Cerebellar nuclear complex (tissue), 1 donor: ENCODE data around the gene PGF.
"Not testable (repeated sequence)": the region's sequence is repeated elsewhere in the genome, so short reads cannot be mapped to it uniquely, and the experiment has no call there.

Experiments used
- DNase-seq, 2 experiments: peaks; one replicate each; lab custom pipeline; 2025; lab: John Stamatoyannopoulos, UW

Gene PGF

GRCh38 chr14:74941676-74942097, 13.7 kb downstream of the PGF start:
- DNase-seq: no peak

DNA sequence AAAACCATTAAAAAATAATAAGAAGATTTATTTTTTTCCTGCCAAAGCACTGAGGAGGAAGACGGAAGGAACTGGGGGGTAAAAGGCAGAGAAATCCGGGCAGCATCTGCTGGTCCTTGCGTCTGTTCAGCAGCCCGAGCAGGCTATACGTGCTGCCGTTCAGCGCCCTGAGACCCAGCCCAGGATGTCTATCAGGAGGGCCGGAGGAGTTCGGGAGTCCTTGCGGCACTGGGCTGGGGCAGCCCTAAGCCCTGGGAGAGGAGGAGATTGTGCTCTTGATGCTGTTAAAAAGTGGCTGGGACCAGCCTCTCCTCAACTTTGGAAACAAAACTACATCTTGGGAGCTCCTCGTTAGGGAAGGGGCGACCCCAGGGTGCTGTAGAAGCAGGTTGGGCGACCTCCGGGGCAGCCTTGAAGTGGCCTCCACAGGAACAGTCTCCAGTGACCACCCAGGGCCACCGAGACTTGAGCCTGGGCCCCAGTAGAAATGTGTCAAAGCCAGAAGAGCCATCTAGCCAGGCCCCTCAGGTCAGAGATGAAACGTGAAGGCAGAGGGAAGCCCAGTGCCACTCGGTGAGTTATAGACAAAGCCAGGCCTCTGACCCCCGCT, 14.3 kb downstream of the PGF start:
- DNase-seq: no peak

- DNase-seq: no peak
These were observed 16.6 kb downstream of the PGF start for GRCh38 chr14:74938531-74939495.

- DNase-seq: no peak
These were observed 18.2 kb downstream of the PGF start for GRCh38 chr14:74937171-74937570.

GRCh38 chr14:74936731-74937130, 18.7 kb downstream of the PGF start:
- DNase-seq: no peak

DNA sequence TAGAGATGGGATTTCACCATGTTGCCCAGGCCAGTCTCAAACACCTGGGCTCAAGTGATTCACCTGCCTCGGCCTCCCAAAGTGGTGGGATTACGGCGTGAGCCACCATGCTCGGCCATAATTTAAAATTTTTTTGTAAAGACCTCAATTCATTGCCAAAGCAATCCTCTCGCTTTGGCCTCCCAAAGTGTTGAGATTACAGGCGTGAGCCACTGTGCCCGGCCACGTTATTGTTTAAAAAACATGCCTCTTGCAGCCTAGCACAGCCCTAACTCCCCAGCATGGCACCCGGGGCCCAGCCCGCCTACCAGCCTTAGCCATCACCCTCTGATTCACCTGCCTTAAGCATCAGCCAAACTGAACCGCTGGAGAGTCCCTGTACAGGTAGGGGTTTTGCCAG, 19.2 kb downstream of the PGF start:
- DNase-seq: no peak

GRCh38 chr14:74935360-74935680, 20.1 kb downstream of the PGF start:
- DNase-seq: no peak

DNA sequence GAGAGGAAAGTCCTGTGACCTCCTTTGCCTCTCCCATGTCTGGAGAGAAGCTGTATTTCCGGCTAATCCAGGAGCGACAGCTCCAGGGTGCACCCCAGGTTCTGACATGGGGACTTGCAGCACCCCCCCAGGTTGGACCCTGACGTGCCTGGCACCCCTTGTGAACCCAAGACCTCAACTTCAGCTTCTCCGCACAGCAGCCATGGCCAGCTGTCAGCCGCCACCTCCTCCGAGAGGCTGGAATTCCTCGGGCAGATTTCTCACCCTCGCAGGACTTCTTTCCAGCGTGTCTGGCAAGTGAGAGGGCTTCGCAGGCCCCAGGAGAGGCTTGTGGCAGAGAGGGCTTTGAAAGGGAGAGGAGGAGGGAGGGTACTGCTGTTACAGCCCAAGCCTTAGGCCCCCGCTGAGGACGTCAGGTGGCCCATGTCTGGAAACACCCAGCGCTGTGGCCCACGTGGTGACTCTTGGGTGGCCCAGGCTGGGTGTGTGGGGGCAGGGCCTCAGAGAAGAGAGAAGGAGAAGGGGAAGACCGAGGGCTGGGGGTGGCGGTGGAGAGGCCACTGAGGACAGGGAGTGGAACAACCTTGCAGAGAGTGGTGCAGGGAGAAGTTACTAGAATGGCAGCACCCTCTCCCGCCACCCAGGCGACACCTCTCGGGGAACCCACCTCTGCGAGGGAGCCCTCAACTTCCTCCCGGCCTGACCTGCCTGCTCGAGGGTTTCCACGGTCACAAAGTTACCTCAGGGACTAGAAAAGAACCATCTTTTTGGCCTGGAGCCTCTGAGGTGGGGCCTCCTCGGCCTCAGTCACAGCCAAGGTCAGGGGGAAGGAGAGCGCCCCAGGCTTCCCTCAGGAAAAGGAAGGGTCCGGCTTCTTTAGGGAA, 20.7 kb downstream of the PGF start:
- no peak for DNase-seq

- no peak for DNase-seq
These were observed 21.4 kb downstream of the PGF start for GRCh38 chr14:74934041-74934440.

GRCh38 chr14:74932936-74933335, 22.5 kb downstream of the PGF start:
- not testable (repeated sequence) for DNase-seq

- no peak for DNase-seq
These were observed 22.9 kb downstream of the PGF start for GRCh38 chr14:74932401-74932901.

- not testable (repeated sequence) for DNase-seq
These were observed 23.7 kb downstream of the PGF start for GRCh38 chr14:74931744-74932143.

DNA sequence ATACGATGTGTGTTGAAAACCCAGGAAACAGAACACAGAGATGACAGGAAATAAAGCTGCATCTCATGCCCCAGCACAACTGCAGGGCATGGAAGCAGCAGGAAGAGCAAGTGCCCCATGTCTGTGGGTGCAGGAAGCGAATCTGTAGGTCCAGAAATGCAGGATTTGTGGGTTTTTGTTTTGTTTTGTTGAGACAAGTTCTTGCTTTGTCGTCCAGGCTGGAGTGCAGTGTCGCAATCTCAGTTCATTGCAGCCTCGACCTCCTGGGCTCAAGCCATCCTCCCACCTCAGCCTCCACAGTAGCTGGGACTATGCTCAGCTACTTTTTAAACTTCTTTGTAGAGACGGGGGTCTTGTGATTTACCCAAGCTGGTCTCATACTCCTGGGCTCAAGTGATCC, 26.2 kb downstream of the PGF start:
- no peak for DNase-seq

- DNase-seq: no peak
These were observed 28.2 kb downstream of the PGF start for GRCh38 chr14:74927225-74927624.

- DNase-seq: no peak
These were observed 31.3 kb downstream of the PGF start for GRCh38 chr14:74924061-74924460.

- peak; percentile 51 to 67 for DNase-seq
These were observed 32.5 kb downstream of the PGF start, which contains the start of gene RPS6KL1 for GRCh38 chr14:74922752-74923401. TSS of gene RPS6KL1 (minus strand) at chr14:74923260. CDS start at chr14:74921541, 1,719 bp downstream.

DNA sequence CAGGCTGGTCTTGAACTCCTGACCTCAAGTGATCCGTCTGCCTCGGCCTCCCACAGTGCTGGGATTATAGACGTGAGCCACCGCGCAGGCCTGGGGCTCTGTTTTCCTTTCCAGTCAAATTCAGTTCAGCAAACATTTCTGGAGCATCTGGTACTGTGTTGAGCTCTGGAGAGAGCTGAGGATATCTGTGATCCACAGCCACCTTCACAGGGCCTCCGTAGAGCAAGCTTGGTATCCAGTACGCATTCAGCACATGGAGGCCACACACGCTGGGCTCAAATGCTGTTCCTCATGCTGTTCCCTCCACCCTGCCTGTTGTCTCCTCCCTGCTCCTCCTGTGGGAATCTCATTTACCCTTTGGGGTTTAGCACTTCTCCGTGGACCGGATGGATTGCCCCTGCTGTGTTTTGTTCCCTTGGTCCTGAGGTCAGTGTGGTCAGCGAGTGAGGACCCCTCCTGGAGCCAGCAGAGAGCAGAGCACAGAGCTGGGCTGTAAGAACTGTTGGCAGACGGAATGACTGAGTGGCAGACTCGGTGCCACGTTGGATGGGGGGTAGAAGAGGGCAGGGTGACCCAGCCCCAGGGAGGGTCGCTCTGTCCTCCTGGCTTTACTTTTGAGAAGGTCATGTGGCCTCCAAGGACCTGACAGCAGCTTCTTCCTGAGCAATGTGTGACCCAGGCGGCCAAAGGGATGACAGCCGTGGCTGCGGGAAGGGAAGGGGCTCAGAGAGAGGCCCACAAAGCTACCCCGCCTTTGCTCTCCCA, 33.2 kb downstream of the PGF start:
- no peak for DNase-seq

DNA sequence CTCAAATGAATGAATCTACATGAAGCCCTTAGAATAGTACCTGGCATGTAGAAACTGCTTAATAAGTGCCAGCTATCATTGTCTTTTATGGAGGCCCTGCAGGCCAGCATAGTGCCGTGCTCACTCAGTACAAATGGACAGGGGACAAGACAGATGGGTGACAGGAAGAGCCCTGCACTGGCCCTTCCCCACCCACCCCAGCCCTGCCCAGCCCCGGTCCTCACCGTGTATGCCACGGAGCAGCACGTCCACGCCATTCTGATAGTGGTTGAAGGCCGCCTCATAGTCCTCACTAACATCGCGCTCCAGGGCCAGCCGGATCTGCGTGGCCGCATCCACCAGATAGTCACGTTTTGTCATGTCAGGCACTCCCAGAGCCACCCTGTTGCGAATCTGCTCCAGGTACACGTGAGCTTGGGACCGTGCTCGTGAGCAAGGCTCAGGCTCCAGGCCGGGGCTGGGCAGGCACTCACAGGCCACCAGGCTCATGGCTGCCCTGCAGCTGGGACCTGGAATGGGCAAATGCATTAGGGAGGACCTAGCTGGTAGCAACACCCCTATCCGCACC, 34.3 kb downstream of the PGF start:
- no peak for DNase-seq

DNA sequence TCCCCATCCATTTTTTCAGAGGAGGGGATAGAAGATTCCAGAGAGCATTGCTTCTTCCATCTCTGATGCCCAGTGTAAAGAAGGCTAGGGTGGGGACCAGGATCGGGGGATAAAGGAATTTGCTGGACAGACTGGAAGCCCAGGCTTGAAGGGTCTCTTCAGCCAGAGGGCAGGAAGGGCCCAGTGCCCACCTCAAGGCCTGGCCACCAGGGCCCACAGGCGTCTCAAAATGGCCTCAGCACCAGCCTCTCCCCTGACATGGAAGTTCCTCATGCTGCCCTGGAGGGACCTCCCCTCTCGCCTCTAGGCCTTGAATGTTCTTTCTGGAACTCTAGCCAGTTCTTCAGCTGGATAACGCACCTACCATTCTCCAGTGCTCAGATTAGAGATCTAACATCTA, 35.1 kb downstream of the PGF start:
- no peak for DNase-seq

DNA sequence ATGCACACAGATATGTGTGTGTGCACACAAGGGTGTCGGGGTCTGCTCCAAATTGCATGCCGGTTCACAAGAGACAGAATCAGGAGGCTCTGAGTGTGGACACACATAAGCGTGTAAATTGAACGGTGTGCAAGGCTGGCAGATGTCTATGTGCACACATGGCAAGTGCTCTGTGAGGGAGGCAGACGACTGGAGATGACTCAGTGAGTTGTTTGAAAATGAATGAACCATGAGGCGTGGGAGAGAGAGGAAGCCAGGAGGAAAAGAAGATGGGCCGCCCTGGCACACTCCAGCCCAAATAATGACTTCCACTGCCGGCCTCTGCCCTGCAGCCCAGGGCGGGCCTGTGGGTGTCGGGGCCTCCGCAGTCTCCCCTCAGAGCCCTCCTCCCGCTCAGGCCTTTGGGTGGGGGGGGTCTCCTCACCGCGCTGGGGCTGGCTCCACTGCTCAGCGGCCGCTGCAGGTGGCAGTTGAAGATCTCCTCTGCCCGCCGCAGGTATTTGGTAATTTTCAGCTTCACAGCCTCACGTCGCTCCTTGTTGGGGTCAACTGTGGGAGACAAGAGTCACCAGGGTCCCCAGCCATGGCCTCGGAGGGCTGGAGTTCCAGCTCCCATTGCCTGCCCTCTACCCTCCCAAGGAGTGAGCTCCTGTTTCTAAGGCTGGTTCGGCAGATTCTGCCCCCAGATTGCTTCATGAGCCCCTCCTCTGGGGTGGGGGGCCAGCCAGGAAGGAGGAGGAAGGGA, 35.8 kb downstream of the PGF start:
- no peak for DNase-seq
